GM19468 (cell line): Measurements from ENCODE around the gene PHKG1.
A peak's percentile ranks its signal among the peaks of the same experiment; 100 is the strongest.
"Not testable (repeated sequence)": the region's sequence is repeated elsewhere in the genome, so short reads cannot be mapped to it uniquely, and the experiment has no call there.

ENCODE experiments used
- ATAC-seq: cut with Tn5 transposase; IDR thresholded peaks from one replicate; pipeline ENCODE4 v1.9.1; 2021; ENCODE audit warnings: mild to moderate bottlenecking, moderate library complexity, moderate number of reproducible peaks; ENCODE audit not compliant: unreplicated experiment; ENCODE audit errors: extremely low read depth

Gene PHKG1

DNA sequence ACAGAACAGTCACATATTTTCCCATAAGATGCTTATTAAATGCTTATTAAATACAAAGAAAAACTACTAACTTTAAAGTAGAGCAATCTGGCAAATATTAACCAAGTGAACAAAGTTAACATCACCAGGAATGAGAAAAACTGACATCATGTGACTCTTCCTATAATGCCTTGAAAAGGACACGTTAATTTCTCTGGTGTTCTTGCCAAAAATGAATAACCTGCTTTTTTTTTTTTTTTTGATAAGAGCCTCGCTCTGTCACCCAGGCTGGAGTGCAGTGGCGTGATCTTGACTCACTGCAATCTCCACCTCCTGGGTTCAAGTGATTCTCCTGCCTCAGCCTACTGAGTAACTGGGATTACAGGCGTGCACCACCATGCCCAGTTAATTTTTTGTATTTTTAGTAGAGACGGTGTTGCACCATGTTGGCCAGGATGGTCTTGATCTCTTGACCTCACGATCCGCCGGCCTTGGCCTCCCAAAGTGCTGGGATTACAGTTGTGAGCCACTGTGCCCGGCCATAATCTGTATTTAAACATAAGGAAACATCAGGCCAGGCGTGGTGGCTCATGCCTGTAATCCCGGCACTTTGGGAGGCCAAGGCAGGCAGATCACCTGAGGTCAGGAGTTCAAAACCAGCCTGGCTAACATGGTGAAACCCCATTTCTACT lies 45.2 kb downstream of the PHKG1 start:
- not testable (repeated sequence) for ATAC-seq

DNA sequence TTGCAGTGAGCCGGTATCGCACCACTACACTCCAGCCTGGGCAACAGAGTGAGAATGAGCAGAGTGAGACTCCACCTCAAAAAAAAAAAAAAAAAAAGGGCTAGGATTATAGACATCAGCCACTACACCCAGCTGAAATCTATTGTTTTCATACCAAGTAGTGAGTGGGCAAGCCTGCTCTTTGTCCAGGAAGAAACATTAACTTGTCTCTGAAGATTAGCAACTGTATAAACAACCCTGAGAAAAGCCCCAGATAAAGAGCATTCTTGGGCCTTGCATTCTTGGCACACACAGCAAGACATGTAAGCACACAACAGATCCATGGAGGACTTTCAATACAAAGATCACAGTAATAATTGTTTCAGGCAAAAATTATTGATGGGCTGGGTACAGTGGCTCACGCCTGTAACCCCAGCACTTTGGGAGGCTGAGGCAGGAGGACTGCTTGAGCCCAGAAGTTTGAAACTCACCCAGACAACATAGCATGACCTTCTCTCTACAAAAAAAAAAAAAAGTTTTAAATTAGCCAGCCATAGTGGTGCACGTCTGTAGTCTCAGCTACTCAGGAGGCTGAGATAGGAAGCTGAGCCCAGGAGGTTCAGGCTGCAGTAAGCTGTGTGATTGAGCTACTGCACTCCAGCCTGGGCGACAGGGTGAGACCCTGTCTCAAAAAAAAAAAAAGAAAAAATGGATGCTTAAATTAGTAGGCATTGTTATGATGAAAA lies 45.9 kb downstream of the PHKG1 start:
- no peak for ATAC-seq

- ATAC-seq, result not testable (repeated sequence)
These were observed 47.0 kb downstream of the PHKG1 start for GRCh38 chr7:56045758-56046157.

- ATAC-seq, result no peak
These were observed 52.0 kb downstream of the PHKG1 start for GRCh38 chr7:56040730-56041129.

- ATAC-seq, result peak; percentile 94
These were observed 58.9 kb downstream of the PHKG1 start for GRCh38 chr7:56033671-56034432.

GRCh38 chr7:56032578-56032977 lies 60.2 kb downstream of the PHKG1 start:
- not testable (repeated sequence) for ATAC-seq

GRCh38 chr7:56031556-56031955 lies 61.2 kb downstream of the PHKG1 start:
- not testable (repeated sequence) for ATAC-seq

GRCh38 chr7:56030340-56030739 lies 62.4 kb downstream of the PHKG1 start:
- no peak for ATAC-seq
